ENCODE results near the gene TUNAR.

TUNAR gene

GRCh38 chr14:95877633-95878032 lies 1.0 kb downstream of the TUNAR start:
- TF ChIP-seq, protein P1, sequence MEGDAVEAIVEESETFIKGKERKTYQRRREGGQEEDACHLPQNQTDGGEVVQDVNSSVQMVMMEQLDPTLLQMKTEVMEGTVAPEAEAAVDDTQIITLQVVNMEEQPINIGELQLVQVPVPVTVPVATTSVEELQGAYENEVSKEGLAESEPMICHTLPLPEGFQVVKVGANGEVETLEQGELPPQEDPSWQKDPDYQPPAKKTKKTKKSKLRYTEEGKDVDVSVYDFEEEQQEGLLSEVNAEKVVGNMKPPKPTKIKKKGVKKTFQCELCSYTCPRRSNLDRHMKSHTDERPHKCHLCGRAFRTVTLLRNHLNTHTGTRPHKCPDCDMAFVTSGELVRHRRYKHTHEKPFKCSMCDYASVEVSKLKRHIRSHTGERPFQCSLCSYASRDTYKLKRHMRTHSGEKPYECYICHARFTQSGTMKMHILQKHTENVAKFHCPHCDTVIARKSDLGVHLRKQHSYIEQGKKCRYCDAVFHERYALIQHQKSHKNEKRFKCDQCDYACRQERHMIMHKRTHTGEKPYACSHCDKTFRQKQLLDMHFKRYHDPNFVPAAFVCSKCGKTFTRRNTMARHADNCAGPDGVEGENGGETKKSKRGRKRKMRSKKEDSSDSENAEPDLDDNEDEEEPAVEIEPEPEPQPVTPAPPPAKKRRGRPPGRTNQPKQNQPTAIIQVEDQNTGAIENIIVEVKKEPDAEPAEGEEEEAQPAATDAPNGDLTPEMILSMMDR (IDR thresholded peaks at IDR 0.05; ENCODE audit: borderline replicate concordance, control extremely low read depth, extremely low read depth, insufficient read depth, missing control alignments): no peak
- no peak for DNase-seq (ENCODE audit: low spot score)
- in situ Hi-C loops (cut with MboI; ENCODE audit: low sequenced_read_pairs, unreplicated experiment): no loop called here

- DNase-seq (ENCODE audit: low spot score): no peak
- in situ Hi-C loops (cut with MboI; ENCODE audit: low sequenced_read_pairs, unreplicated experiment): no loop called here
- TF ChIP-seq, protein P1 (IDR thresholded peaks at IDR 0.05; ENCODE audit: borderline replicate concordance, control extremely low read depth, extremely low read depth, insufficient read depth, missing control alignments): no peak
Observed at GRCh38 chr14:95884377-95884776, 7.7 kb downstream of the TUNAR start.

DNA sequence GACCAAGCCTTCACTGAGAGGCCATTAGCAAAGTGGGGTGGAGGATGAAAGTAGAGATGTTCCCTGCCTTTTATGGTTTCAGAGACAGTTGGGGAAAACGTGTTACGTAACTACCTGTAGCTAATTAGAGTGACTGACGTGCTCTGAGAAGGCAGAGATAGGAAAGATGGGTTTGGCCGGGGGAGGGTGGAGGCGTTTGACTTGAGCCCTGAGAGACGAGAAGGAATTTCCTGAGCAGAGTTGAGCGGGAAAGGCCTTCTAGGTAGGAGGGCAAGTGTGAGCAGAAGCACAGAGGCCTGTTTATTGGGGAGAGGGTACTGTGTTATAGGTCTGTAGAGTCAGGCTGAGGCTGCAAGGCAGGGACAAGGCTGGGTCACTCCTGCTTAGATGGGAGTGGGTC lies 8.6 kb downstream of the TUNAR start:
- TF ChIP-seq, protein P1 (IDR thresholded peaks at IDR 0.05; ENCODE audit: borderline replicate concordance, control extremely low read depth, extremely low read depth, insufficient read depth, missing control alignments): no peak
- in situ Hi-C loops (cut with MboI; ENCODE audit: low sequenced_read_pairs, unreplicated experiment): no loop called here
- DNase-seq (ENCODE audit: low spot score): no peak

DNA sequence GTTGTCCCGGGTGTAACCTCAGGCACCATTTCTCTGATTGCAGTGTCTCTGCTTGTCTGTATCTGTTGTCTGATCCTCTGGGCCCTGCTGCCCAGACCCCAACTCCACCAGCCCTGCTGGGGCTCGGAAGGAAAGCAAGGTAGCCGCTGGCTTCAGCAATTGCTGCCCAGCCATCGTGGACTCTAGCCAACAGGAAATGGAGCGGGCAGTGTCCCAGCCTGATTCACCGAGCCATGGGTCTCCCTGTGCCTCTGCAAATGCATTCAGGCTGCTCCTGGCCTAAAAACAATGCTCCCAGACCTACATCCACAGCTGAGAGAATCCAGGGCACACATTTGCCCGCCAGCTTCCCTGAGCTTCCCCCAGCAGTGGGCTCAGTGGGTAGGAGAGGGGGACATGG lies 9.2 kb downstream of the TUNAR start:
- in situ Hi-C loops (cut with MboI; ENCODE audit: low sequenced_read_pairs, unreplicated experiment): no loop called here
- TF ChIP-seq, protein P1 (IDR thresholded peaks at IDR 0.05; ENCODE audit: borderline replicate concordance, control extremely low read depth, extremely low read depth, insufficient read depth, missing control alignments): no peak
- DNase-seq (ENCODE audit: low spot score): no peak

- in situ Hi-C loops (cut with MboI; ENCODE audit: low sequenced_read_pairs, unreplicated experiment): no loop called here
- TF ChIP-seq, protein P1 (IDR thresholded peaks at IDR 0.05; ENCODE audit: borderline replicate concordance, control extremely low read depth, extremely low read depth, insufficient read depth, missing control alignments): no peak
- DNase-seq (ENCODE audit: low spot score): no peak
Observed at GRCh38 chr14:95886366-95887056, 9.9 kb downstream of the TUNAR start.

- TF ChIP-seq, protein P1 (IDR thresholded peaks at IDR 0.05; ENCODE audit: borderline replicate concordance, control extremely low read depth, extremely low read depth, insufficient read depth, missing control alignments): no peak
- DNase-seq (ENCODE audit: low spot score): no peak
- in situ Hi-C loops (cut with MboI; ENCODE audit: low sequenced_read_pairs, unreplicated experiment): no loop called here
Observed at GRCh38 chr14:95887351-95887750, 10.7 kb downstream of the TUNAR start.
